ENCODE results near the gene NOTCH2.
"Not testable (repeated sequence)": the region's sequence is repeated elsewhere in the genome, so short reads cannot be mapped to it uniquely, and the experiment has no call there.

GRCh38 chr1:120116094-120116493 is 46.6 kb upstream of the NOTCH2 start:
- TF ChIP-seq CTCF, EP300, POLR2AphosphoS5 (IDR thresholded peaks at IDR 0.05): not testable (repeated sequence)
